Activated T-helper 2 cell treated with anti-CD3 and anti-CD28 coated beads, Interferon-gamma antibody, Interleukin-2, Interleukin-4, amounts not matched to agents 10 μg/mL and 5 μg/mL and 100 μg/mL, durations not matched to agents 14 hours and 24 hours and 36 hours (primary cell): Measurements from ENCODE around the gene SULT2B1. TPM values are rescaled to one million over a fixed set of nuclear protein-coding genes. Genes with fewer than 3 reads are reported as not detected.

Source experiments
- DNase-seq: peaks from one replicate; pipeline ENCODE4 v3.0.0; 2021; ENCODE audit warnings: low spot score
- H3K27ac Mint-ChIP-seq: one replicate; pipeline ENCODE4 v1.8.0; 2021; ENCODE audit warnings: mixed read lengths
- H3K27me3 Mint-ChIP-seq: one replicate; pipeline ENCODE4 v1.8.0; 2021; ENCODE audit warnings: low read depth, mixed read lengths
- H3K36me3 Mint-ChIP-seq: one replicate; pipeline ENCODE4 v1.8.0; 2021; ENCODE audit warnings: low read depth, mixed read lengths
- H3K4me1 Mint-ChIP-seq: one replicate; pipeline ENCODE4 v1.8.0; 2021; ENCODE audit warnings: low read depth, mixed read lengths
- H3K4me3 Mint-ChIP-seq: one replicate; pipeline ENCODE4 v1.8.0; 2021; ENCODE audit warnings: low read depth, mild to moderate bottlenecking, moderate library complexity, mixed read lengths
- H3K9me3 Mint-ChIP-seq: one replicate; pipeline ENCODE4 v1.8.0; 2021; ENCODE audit warnings: mixed read lengths
- intact Hi-C: fragments of 100-400 bp; cut with micrococcal nuclease; formaldehyde crosslinking; loops from one replicate; pipeline ENCODE4 v1.15.1; 2023
- total RNA-seq: library from RNA; stranded (reverse); gene quantifications from 2 replicates; pipeline ENCODE4 v1.2.3, GENCODE V29; 2022

SULT2B1 gene
- total RNA-seq, 1 donor from 2014 or later = not detected

GRCh38 chr19:48554385-48555091 is 2.6 kb downstream of the SULT2B1 start:
- Mint-ChIP-seq H3K9me3 (no peaks in the 10 kb centered on the region), H3K27ac (no peak overlapping the region), H3K27me3 (peaks cover 1% of the 10 kb centered on the region), H3K4me3 (no peak overlapping the region), H3K4me1 (peaks cover 2% of the 10 kb centered on the region), H3K36me3 (no peaks in the 10 kb centered on the region)
- intact Hi-C loops = no loop called here
- DNase-seq = no peak

- Mint-ChIP-seq H3K27me3 (peaks cover 1% of the 10 kb centered on the region), H3K36me3 (no peaks in the 10 kb centered on the region), H3K9me3 (no peaks in the 10 kb centered on the region), H3K4me3 (no peak overlapping the region), H3K27ac (no peak overlapping the region), H3K4me1 (peaks cover 2% of the 10 kb centered on the region)
- intact Hi-C loops = no loop called here
- no peak for DNase-seq
These were observed 4.2 kb downstream of the SULT2B1 start for GRCh38 chr19:48556163-48556562.

DNA sequence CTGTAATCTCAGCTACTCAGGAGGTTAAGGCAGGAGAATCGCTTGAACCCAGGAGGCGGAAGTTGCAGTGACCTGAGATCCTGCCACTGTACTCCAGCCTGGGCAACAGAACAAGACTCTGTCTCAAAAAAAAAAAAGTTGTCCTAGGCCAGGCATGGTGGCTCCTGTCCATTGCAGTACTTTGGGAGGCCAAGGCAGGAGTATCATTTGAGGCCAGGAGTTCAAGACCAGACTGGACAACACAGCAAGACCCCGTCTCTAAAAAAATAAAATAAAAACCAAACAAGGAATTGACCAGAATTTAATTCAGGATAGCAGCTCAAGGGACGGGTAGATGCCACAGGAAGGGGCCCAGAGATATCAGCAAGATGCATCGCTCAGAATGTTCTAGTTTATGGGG is 4.9 kb downstream of the SULT2B1 start:
- no peaks in the 10 kb centered on the region for H3K36me3 Mint-ChIP-seq

GRCh38 chr19:48558018-48558684 is 6.2 kb downstream of the SULT2B1 start:
- H3K4me3 Mint-ChIP-seq = no peak overlapping the region
- no peaks in the 10 kb centered on the region for H3K36me3 Mint-ChIP-seq
- intact Hi-C loops = no loop called here
- no peak overlapping the region for H3K27ac Mint-ChIP-seq
- H3K27me3 Mint-ChIP-seq = peaks cover 1% of the 10 kb centered on the region
- no peaks in the 10 kb centered on the region for H3K9me3 Mint-ChIP-seq
- DNase-seq = no peak
- peaks cover 2% of the 10 kb centered on the region for H3K4me1 Mint-ChIP-seq

More for the DNA sequence above, 4.9 kb downstream of the SULT2B1 start:
- intact Hi-C loops = no loop called here
- no peaks in the 10 kb centered on the region for H3K9me3 Mint-ChIP-seq
- H3K27me3 Mint-ChIP-seq = peaks cover 1% of the 10 kb centered on the region
- no peak overlapping the region for H3K4me3 Mint-ChIP-seq
- peaks cover 2% of the 10 kb centered on the region for H3K4me1 Mint-ChIP-seq
- DNase-seq = no peak
- no peak overlapping the region for H3K27ac Mint-ChIP-seq

DNA sequence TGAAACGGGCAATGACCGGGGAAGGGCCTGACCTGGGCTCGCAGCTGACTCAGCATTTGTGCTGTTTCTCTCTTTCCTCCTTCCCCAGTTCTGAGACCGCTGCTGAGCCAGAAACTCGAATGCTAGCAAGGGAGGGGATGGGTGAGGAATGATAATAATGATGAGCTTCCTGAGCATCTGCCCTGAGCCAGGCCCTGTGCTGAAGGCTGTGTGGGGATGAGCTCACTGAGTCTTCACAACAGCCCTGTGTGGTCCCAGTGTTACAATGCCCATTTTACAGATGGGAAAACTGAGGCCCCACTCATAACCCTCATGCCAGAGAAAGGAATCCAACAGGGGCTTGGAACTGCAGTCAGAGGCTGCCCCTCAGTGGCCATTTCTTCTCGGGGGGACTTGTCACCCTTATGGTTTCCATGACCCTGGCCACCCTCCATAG is 8.1 kb downstream of the SULT2B1 start:
- peaks cover 2% of the 10 kb centered on the region for H3K4me1 Mint-ChIP-seq
- H3K9me3 Mint-ChIP-seq = no peaks in the 10 kb centered on the region
- no peak for DNase-seq
- intact Hi-C loops = no loop called here
- no peak overlapping the region for H3K27ac Mint-ChIP-seq
- H3K36me3 Mint-ChIP-seq = no peaks in the 10 kb centered on the region
- no peak overlapping the region for H3K4me3 Mint-ChIP-seq
- peaks cover 1% of the 10 kb centered on the region for H3K27me3 Mint-ChIP-seq

GRCh38 chr19:48561412-48561811 is 9.4 kb downstream of the SULT2B1 start:
- Mint-ChIP-seq H3K27ac (no peak overlapping the region), H3K27me3 (peaks cover 1% of the 10 kb centered on the region), H3K4me3 (no peak overlapping the region), H3K9me3 (no peaks in the 10 kb centered on the region), H3K4me1 (peaks cover 2% of the 10 kb centered on the region), H3K36me3 (no peaks in the 10 kb centered on the region)
- intact Hi-C loops = no loop called here
- DNase-seq = no peak

- no peaks in the 10 kb centered on the region for H3K36me3 Mint-ChIP-seq
- intact Hi-C loops = no loop called here
- H3K27ac Mint-ChIP-seq = no peak overlapping the region
- H3K4me1 Mint-ChIP-seq = no peaks in the 10 kb centered on the region
- H3K4me3 Mint-ChIP-seq = no peak overlapping the region
- H3K9me3 Mint-ChIP-seq = no peaks in the 10 kb centered on the region
- DNase-seq = no peak
- H3K27me3 Mint-ChIP-seq = peaks cover 2% of the 10 kb centered on the region
These were observed 13.1 kb downstream of the SULT2B1 start for GRCh38 chr19:48565090-48565489.

DNA sequence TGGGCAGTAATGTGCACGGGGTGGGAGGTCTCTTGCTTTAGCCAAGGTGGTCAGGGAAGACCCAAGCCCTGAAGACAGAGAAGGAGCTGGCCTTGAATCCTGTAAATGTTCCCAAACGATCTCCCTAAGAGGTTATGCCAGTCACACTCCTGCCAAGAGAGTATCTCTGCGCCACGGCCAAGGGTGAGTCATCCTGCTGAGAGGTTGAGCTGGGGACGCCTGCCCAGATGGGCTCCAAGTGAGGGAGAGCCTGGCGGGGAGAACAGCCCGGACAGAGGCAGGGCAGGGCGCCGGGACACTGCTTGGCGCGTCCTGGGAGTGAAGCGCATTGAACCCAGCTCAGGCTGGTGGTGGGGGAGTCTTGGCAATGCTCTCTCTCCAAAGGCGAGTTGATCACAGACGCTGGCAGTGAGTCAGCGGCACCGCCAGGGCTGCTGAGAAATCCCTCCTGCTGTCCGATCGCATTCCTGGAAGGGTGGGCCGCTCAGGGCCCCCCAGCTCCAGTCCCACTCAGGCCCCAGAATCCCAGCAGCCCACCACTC is 16.4 kb downstream of the SULT2B1 start:
- Mint-ChIP-seq H3K4me3 (no peak overlapping the region), H3K9me3 (no peaks in the 10 kb centered on the region), H3K27ac (no peak overlapping the region), H3K27me3 (peaks cover 2% of the 10 kb centered on the region), H3K4me1 (no peaks in the 10 kb centered on the region), H3K36me3 (no peaks in the 10 kb centered on the region)
- no peak for DNase-seq
- intact Hi-C loops = no loop called here

- intact Hi-C loops = no loop called here
- Mint-ChIP-seq H3K4me1 (no peaks in the 10 kb centered on the region), H3K4me3 (no peak overlapping the region), H3K27me3 (peaks cover 2% of the 10 kb centered on the region), H3K9me3 (no peaks in the 10 kb centered on the region), H3K36me3 (no peaks in the 10 kb centered on the region), H3K27ac (no peak overlapping the region)
- no peak for DNase-seq
These were observed 17.8 kb downstream of the SULT2B1 start for GRCh38 chr19:48569814-48570213.

- peaks cover 2% of the 10 kb centered on the region for H3K27me3 Mint-ChIP-seq
- no peak overlapping the region for H3K27ac Mint-ChIP-seq
- DNase-seq = no peak
- H3K36me3 Mint-ChIP-seq = no peaks in the 10 kb centered on the region
- H3K4me1 Mint-ChIP-seq = no peaks in the 10 kb centered on the region
- no peak overlapping the region for H3K4me3 Mint-ChIP-seq
- intact Hi-C loops = no loop called here
- H3K9me3 Mint-ChIP-seq = no peaks in the 10 kb centered on the region
These were observed 19.6 kb downstream of the SULT2B1 start for GRCh38 chr19:48571378-48572162.

DNA sequence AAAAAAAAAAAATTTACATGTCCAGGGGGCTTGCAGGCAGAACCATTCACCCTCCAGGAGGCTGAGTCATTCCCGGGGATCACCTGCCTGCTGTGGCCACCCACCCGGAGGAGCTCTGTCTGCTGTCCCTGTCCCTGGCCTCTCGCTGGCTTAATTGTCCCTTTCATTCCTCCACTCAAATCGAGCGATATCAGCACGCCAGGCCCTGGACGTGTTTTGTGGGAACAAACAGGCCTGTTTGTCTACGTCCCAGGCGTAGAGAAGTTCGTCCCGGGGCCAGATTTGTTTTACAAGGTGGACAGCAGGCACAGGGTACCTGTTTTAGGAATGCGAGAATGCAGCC is 21.2 kb downstream of the SULT2B1 start:
- H3K36me3 Mint-ChIP-seq = no peaks in the 10 kb centered on the region
- no peak overlapping the region for H3K27ac Mint-ChIP-seq
- no peak overlapping the region for H3K4me3 Mint-ChIP-seq
- H3K27me3 Mint-ChIP-seq = peaks cover 2% of the 10 kb centered on the region
- H3K4me1 Mint-ChIP-seq = no peaks in the 10 kb centered on the region
- intact Hi-C loops = no loop called here
- no peaks in the 10 kb centered on the region for H3K9me3 Mint-ChIP-seq
- no peak for DNase-seq

GRCh38 chr19:48575931-48576622 is 24.1 kb downstream of the SULT2B1 start:
- Mint-ChIP-seq H3K36me3 (peaks cover 2% of the 10 kb centered on the region), H3K4me3 (no peak overlapping the region), H3K27me3 (peaks cover 1% of the 10 kb centered on the region), H3K4me1 (no peaks in the 10 kb centered on the region), H3K9me3 (no peaks in the 10 kb centered on the region), H3K27ac (no peak overlapping the region)
- intact Hi-C loops = no loop called here
- no peak for DNase-seq
